Activated naive CD4-positive, alpha-beta T cell treated with Interleukin-2 at 50 U/mL for 16 hours (primary cell): ENCODE data around the gene GSX2.
"Not testable (repeated sequence)": the region's sequence is repeated elsewhere in the genome, so short reads cannot be mapped to it uniquely, and the experiment has no call there.

ENCODE experiments used
- DNase-seq: peaks from one replicate; pipeline ENCODE4 v3.0.0-alpha.2; 2020

GSX2 gene

DNA sequence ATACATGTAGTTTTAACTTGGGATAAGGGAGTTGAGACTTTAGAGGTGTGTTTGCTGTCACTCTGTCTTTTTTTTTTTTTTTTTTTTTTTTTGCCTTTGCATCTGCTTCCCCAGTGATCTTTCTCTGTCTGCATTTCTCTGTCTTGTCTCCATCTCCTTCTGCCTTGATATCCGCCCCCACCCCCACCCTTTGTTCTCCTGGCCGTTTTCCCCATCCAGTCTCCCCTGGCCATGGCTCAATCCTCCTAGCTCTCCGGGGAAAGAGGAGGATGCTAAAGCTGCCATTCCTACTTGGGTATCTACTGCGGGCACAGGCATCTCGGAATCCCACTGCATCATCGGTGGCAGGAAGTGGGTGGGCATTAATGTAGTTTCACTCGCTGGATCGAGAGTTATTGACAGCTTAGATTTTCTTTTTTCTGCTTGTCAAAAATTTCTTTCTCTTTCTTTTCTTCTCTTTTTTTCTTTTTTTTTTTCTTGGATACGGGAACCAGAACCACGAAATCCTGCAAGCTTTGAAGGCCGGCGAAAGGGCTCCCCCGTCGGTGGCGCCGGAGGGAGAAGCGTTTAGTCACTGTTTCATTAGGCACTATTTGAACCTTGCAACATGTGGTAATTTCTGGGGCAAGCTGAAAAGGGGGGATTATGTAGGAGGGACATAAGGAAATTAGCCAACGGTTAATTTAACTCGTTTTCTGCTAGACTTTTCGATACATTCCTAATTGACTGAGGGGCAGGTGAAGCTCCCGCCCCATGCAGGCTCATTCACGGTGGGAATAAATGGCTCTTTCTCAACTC, 8.2 kb downstream of the GSX2 start:
- DNase-seq, result no peak

DNA sequence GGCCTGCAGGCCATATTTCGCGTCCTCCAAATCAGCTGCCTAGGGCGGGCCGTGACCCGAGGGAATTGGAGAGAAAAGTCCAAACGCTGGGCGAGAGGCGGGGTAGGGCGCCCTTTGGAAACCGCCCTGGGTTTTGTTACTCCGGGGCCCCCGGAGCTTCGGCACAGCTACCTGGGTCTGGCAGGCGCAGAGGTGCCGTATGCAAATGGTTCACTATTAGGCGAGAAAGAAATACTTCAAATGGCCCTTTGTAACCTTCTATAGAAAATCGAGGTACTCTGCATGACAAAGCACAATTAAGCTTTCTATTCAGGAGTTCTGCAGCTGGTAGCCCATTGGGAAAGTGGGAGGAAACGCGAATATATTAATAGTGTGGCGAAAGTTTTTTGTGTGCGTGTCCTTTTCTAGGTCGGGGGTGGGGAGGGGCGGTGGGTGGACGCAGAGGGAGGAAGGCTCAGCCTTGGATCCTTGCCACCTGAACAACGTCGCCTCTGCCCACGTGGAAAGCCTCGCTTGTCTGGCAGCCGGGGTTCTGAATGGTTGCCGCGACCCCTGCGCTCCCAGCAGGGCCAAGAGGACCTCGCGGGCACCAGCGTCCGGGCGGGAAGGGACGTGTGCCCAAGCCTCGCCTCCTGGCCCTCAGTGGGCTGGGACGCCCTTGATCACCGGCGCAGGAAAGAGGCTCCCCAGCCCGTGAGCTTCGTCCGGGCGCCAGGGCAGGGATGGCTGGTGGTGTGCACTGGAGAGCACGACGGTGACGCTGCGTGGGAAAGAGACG, 9.5 kb downstream of the GSX2 start:
- DNase-seq, result no peak

DNA sequence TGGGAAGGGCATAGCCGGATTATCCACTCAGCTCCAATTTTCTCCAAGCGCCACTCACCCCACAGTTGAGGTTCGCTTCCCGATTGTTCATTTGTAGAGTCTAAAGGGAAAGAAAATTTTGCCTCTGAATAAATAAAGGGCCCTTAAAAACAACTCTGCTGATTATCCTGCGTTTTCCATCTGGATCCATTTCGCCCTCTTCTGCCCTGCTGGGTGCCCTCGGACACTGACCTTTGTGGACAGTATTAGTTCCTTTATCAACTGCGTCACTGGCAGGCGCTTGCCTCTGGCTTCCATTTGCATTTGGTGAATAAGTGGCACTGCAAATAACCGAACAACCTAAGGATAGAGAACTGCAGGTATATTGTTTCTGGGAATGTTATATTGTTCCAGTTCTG, 10.1 kb downstream of the GSX2 start:
- DNase-seq, result no peak

DNA sequence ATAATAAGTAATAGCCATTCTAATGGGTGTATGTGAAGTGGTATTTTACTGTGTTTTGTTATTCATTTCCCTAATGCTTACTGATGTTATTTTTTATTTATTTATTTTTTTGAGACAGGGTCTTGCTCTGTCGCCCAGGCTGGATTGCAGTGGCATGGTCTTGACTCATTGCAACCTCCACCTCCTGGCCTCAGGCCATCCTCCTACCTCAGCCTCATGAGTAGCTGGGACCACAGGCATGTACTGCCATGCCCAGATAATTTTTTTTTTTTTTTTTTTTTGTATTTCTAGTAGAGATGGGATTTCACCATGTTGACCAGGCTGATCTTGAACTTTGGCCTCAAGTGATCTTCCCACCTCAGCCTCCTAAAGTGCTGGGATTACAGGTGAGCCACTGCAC, 13.2 kb downstream of the GSX2 start:
- not testable (repeated sequence) for DNase-seq

DNA sequence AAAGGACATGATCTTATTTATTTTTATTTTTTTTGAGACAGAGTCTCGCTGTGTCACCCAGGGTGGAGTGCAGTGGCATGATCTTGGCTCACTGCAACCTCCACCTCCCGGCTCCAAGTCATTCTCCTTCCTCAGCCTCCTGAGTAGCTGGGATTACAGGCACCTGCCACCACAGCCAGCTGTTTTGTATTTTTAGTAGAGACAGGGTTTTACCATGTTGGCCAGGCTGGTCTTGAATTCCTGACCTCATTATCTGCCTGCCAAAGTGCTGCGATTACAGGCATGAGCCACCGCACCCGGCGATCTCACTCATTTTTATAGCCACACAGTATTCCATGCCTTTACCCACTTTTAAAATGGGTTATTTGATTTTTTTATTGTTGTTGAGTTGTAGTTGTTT, 16.3 kb downstream of the GSX2 start:
- not testable (repeated sequence) for DNase-seq

DNA sequence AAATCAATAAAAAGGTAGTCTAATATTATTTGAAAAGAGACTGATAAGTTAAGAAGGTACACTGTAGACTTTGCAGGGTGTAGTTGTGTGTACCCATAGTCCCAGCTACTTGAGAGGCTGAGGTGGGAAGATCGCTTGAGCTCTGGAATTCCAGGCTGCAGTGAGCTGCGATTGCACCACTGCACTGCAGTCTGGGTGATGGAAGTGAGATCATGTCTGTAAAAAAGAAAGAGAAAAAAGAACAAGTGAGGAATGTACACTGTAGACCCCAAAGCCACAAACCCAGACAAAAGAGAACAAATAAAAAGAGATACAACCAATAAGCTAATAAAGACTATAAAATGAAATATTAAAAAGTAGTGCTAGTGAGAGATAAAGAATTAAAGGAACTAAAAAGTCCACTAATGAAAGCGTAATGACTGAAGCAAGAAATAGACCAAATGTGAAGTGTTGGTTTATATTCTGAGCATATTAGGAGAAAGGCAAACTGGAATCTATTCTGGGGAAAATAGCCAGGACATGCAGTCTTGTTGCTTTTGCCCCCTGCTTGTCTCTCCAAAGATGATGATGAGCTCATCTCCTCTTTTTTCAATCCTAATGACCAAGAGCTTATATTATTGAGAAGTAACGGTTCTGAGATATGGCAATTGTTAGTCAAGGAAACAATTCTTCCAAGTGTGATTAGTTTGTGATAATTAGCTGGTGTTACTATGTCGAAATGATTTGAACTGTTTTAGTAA, 19.1 kb downstream of the GSX2 start:
- DNase-seq, result no peak

DNA sequence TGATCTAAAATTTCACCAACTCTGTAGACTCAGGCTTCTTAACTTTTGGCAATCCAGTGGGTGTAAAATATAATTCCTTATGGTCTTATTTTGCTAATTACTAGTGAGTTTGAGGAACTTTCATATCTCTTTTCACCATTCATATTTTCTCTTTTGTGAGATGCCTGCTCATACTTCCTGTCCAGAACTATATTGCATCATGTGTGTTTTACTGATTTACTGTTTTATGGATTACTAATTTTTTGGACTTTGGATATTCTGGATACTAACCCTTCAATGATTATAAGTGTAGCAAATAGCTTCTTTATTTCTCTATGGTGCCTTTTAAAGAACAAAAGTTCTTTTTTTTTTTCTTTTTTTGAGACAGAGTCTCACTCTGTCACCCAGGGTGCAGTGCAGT, 20.6 kb downstream of the GSX2 start:
- no peak for DNase-seq

DNA sequence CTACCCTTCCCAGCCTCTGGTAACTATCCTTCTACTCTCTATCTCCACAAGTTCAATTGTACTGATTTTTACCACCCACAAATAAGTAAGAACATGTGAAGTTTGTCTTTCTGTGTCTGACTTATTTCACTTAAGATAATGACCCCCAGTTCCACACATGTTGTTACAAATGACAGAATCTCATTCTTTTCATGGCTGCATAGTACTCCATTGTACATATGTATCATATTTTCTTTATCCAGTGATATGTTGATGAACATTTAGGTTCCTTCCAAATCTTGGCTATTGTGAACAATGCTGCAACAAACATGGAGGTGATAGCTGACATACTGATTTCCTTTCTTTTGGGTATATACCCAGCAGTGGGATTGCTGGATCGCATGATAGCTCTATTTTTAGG, 27.7 kb downstream of the GSX2 start:
- DNase-seq, result no peak

DNA sequence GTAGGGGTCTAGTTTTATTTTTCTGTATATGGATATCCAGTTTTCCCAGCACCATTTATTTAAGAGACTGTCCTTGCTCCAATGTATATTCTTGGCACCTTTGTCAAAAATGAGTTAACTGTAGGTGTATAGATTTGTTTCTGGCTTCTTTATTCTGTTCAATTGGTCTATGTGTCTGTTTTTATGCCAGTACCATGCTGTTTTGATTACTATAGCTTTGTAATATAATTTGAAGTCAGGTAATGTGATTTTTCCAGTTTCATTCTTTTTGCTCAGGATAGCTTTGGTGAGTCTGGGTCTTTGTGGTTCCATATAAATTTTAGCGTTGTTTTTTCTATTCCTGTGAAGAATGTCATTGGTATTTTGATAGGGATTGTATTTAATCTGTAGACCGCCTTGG, 28.7 kb downstream of the GSX2 start:
- DNase-seq, result not testable (repeated sequence)

DNA sequence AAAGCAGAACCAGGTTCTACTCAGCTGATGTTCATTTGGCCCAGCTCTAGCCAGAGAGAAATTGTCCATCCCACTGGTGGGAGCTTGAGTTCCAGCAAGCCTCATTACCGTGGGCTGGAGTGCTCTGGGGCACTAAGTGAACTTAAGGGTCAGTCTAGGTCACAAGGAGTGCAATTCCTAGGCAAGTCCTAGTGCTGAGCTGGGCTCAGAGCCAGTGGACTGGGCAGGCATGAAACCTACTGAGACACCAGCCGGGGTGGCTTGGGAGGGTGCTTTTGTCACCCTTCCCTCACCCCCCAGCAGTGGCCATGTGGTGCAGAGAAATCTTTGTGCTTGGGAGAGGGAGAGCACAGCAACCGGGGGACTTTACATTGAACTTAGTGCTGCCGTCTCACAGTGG, 39.4 kb downstream of the GSX2 start:
- no peak for DNase-seq

DNA sequence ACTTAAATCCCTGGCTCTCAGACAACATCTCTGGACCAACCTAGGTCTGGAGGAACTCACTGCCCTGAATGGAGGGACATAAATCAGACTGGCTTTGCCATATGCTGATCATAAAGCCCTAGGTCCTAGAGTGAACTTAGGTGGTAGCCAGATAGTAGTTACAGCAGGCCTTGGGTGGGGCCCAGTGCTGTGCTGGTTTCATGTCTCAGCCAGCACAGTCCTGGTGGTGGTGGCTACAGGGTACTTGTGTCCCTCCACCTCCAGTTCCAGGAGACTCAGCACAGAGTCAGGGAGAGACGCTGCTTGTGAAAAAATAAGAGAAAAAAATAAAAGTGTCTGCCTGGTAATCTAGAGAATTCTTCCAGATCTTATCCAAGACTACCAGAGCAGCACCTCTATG, 40.3 kb downstream of the GSX2 start:
- DNase-seq, result no peak

DNA sequence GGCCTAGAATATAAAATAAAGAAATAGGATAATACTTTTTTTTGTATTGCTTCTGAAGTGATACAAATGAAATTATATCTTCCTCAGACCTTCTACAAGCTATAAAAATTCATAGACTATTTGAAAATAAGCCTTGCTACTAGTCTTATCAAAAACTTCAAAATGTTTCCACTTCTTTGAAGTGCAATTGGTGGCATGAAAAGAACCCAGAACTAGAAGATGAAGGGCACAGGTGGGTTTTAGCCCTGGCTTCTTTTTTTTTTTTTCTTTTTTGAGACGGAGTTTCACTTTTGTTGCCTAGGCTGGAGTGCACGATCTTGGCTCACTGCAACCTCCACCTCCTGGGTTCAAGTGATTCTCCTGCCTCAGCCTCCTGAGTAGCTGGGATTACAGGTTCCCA, 44.2 kb downstream of the GSX2 start:
- DNase-seq, result no peak

DNA sequence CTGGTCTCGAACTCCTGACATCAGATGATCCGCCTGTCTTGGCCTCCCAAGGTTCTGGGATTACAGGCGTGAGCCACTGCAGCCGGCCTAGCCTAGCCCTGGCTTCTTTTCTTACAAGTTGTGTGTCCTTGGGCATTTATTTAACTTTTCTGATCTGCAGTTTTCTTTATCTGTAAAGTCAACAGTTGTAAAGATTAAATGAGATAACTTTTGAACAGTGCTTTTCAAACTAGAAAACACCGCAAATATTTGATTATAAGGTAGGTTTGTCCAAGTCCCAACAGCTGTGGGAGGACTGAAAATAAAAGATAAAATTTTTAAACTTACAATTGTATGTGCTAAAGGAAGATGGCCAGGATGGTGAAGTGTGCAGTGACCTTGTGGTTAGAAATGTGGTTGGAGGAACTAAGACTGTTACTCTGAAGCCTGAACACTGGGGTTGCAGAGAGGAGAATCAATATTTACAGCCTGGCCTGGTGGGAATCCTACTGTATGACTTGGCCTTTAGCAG, 44.8 kb downstream of the GSX2 start:
- no peak for DNase-seq

DNA sequence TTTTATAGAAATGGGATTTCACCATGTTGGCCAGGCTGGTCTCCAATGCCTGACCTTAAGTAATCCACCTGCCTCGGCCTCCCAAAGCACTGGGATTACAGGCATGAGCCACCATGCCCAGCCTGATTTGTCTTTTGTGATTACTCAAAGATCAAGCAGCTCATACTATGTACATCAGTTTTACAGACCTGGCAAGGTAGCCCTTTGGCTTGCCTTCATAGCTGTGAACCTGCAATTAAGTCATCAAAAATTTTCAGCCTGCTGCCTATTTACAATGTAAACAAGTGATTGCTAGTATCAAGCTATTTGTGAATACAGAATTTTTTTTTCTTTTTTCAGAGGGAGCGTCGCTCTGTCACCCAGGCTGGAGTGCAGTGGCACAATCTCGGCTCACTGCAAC, 46.2 kb downstream of the GSX2 start:
- DNase-seq, result no peak

DNA sequence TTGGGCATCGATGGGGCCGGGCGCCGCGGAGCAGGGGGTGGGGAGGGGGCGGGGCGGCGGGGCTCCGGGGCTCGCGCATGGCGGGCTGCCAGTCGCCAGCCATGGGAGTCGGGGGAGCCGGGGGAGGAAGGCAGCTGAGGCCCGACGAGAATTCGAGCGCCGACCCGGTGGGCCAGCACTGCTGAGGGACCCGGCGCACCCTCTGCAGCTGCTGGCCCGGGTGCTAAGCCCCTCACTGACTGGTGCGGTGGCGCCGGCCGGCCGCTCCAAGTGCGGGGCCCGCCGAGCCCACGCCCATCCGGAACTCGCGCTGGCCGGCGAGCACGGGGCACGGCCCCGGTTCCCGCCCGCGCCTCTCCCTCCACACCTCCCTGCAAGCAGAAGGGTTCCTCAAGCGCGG, 49.4 kb downstream of the GSX2 start:
- DNase-seq, result no peak
